Liver (tissue), 9 donors: ENCODE data around the gene NNT. TPM values are rescaled to one million over a fixed set of nuclear protein-coding genes. Genes with fewer than 3 reads are reported as not detected.

ENCODE experiments used
- DNase-seq: peaks from one replicate; pipeline ENCODE4 v3.0.0-alpha.2; 2017; ENCODE audit warnings: low spot score
- H3K27ac ChIP-seq, 2 donors: one replicate each; pipeline ENCODE4 v1.7.0; 2013; ENCODE audit warnings: inconsistent platforms in 2 of 2, low read length in 2 of 2, control low read depth in 1 of 2, low read depth in 1 of 2, mild to moderate bottlenecking in 1 of 2
- H3K27me3 ChIP-seq, 4 donors: one replicate each; pipeline versions ENCODE4 v1.6.1 to v1.7.0; 2013; ENCODE audit warnings: low read length in 3 of 4, inconsistent platforms in 1 of 4, mild to moderate bottlenecking in 1 of 4, moderate library complexity in 1 of 4; ENCODE audit not compliant: control insufficient read depth in 4 of 4, insufficient read depth in 4 of 4
- H3K36me3 ChIP-seq, 4 donors: one replicate each; pipeline versions ENCODE4 v1.6.1 to v1.7.0; 2013; ENCODE audit warnings: low read length in 3 of 4, mild to moderate bottlenecking in 3 of 4, low read depth in 1 of 4, moderate library complexity in 1 of 4; ENCODE audit not compliant: control insufficient read depth in 4 of 4, insufficient read depth in 3 of 4
- H3K4me1 ChIP-seq, 4 donors: one replicate each; pipeline versions ENCODE4 v1.6.1 to v1.7.0; 2013; ENCODE audit warnings: low read length in 3 of 4, mild to moderate bottlenecking in 3 of 4, moderate library complexity in 1 of 4; ENCODE audit not compliant: control insufficient read depth in 4 of 4, insufficient read depth in 4 of 4
- H3K4me3 ChIP-seq, 3 donors: one replicate each; pipeline versions ENCODE4 v1.6.1 to v1.7.0; 2013; ENCODE audit warnings: low read length in 3 of 3, control low read depth in 1 of 3, low read depth in 1 of 3, mild to moderate bottlenecking in 1 of 3
- H3K9ac ChIP-seq, 2 donors: one replicate each; pipeline ENCODE4 v1.7.0; 2013; ENCODE audit warnings: low read length in 2 of 2, mild to moderate bottlenecking in 2 of 2, moderate library complexity in 2 of 2, control low read depth in 1 of 2, low read depth in 1 of 2
- H3K9me3 ChIP-seq, 4 donors: one replicate each; pipeline versions ENCODE4 v1.6.1 to v1.7.0; 2013; ENCODE audit warnings: low read length in 3 of 4; ENCODE audit not compliant: control insufficient read depth in 4 of 4
- EGR1 ChIP-seq, 2 donors: IDR thresholded peaks; 2 replicates each; pipeline ENCODE4 v1.6.1; 2016 to 2018; ENCODE audit warnings: antibody characterized with exemption in 2 of 2, low read depth in 2 of 2
- FOXA1 ChIP-seq: IDR thresholded peaks from 2 replicates; pipeline ENCODE4 v1.6.1; 2016; ENCODE audit warnings: antibody characterized with exemption
- FOXA2 ChIP-seq: IDR thresholded peaks from 2 replicates; pipeline ENCODE4 v1.6.1; 2016; ENCODE audit warnings: antibody characterized with exemption
- GABPA ChIP-seq, 2 donors: IDR thresholded peaks in 1 of 2; conservative IDR thresholded peaks in 1 of 2; 2 replicates each; pipeline ENCODE4 v1.6.1; 2016; ENCODE audit warnings: antibody characterized with exemption in 2 of 2, mild to moderate bottlenecking in 1 of 2, moderate library complexity in 1 of 2
- HNF4A ChIP-seq, 2 donors: conservative IDR thresholded peaks; 2 replicates each; pipeline ENCODE4 v1.6.1; 2016; ENCODE audit warnings: antibody characterized with exemption in 2 of 2, mild to moderate bottlenecking in 2 of 2
- HNF4G ChIP-seq: IDR thresholded peaks from 2 replicates; pipeline ENCODE4 v1.6.1; 2016; ENCODE audit warnings: antibody characterized with exemption
- JUND ChIP-seq, 2 donors: IDR thresholded peaks; 2 replicates each; pipeline ENCODE4 v1.6.1; 2016; ENCODE audit warnings: antibody characterized with exemption in 2 of 2
- NR2F2 ChIP-seq: IDR thresholded peaks from 2 replicates; pipeline ENCODE4 v1.6.1; 2016; ENCODE audit warnings: antibody characterized with exemption
- RAD21 ChIP-seq, 2 donors: IDR thresholded peaks; 2 replicates each; pipeline ENCODE4 v1.6.1; 2016; ENCODE audit warnings: antibody characterized with exemption in 2 of 2, mild to moderate bottlenecking in 2 of 2
- RXRA ChIP-seq, 2 donors: IDR thresholded peaks; 2 replicates each; pipeline ENCODE4 v1.6.1; 2017 to 2018; ENCODE audit warnings: antibody characterized with exemption in 2 of 2, mild to moderate bottlenecking in 1 of 2
- SP1 ChIP-seq: IDR thresholded peaks from 2 replicates; pipeline ENCODE4 v1.6.1; 2018; ENCODE audit warnings: antibody characterized with exemption, mild to moderate bottlenecking
- TAF1 ChIP-seq: conservative IDR thresholded peaks from 2 replicates; pipeline ENCODE4 v1.6.1; 2016; ENCODE audit warnings: antibody characterized with exemption, mild to moderate bottlenecking
- YY1 ChIP-seq: IDR thresholded peaks from 2 replicates; pipeline ENCODE4 v1.6.1; 2016; ENCODE audit warnings: antibody characterized with exemption, mild to moderate bottlenecking
- WGBS: extraction: QIAGEN DNeasy Blood & Tissue Kit; methylation state at CpG from one replicate; pipeline ENCODE4 v1.1.7; 2013; 5-methylcytosine and 5-hydroxymethylcytosine counted together
- polyA plus RNA-seq, 2 donors: library from polyadenylated mRNA; stranded (reverse) in 1 of 2; unstranded in 1 of 2; fragments of 200-250 nt in 1 of 2; fragments of >200 nt in 1 of 2; fragmentation: Nextera tagmentation in 1 of 2; extraction: Ambion mirVana in 1 of 2; gene quantifications; one replicate each; pipeline versions ENCODE4 v1.2.1 to v1.2.3, GENCODE V29; 2013 to 2015
- total RNA-seq, 2 donors: library from RNA; depleted of rRNA; stranded (reverse); fragments of >200 nt; gene quantifications; one replicate each; pipeline ENCODE4 v1.2.3, GENCODE V29; 2014
- TF ChIP-seq, protein P1 (sequence below): fragments of 150-350 bp; IDR thresholded peaks from 2 replicates; pipeline ENCODE4 v1.5.1; 2017; ENCODE audit warnings: improper control_type of control experiment, low read depth, low read length; ENCODE audit not compliant: missing input control
- TF ChIP-seq, protein P2 (sequence below): IDR thresholded peaks from 2 replicates; pipeline ENCODE4 v1.6.1; 2016; ENCODE audit warnings: antibody characterized with exemption
- TF ChIP-seq, protein P3 (sequence below): IDR thresholded peaks from 2 replicates; pipeline ENCODE4 v1.6.1; 2016; ENCODE audit warnings: antibody characterized with exemption
- TF ChIP-seq, protein P4 (sequence below): IDR thresholded peaks from 2 replicates; pipeline ENCODE4 v1.6.1; 2016; ENCODE audit warnings: antibody characterized with exemption
- TF ChIP-seq, protein P5 (sequence below): IDR thresholded peaks from 2 replicates; pipeline ENCODE4 v1.6.1; 2016; ENCODE audit warnings: antibody characterized with exemption, mild to moderate bottlenecking
- donor health status: healthy.
- donor health status: healthy.
- donor health status: healthy.
- donor health status: healthy.
- donor health status: healthy.

NNT gene
- total and polyA plus RNA-seq, 4 donors, result 45.4 to 154 (median 89.2) TPM

DNA sequence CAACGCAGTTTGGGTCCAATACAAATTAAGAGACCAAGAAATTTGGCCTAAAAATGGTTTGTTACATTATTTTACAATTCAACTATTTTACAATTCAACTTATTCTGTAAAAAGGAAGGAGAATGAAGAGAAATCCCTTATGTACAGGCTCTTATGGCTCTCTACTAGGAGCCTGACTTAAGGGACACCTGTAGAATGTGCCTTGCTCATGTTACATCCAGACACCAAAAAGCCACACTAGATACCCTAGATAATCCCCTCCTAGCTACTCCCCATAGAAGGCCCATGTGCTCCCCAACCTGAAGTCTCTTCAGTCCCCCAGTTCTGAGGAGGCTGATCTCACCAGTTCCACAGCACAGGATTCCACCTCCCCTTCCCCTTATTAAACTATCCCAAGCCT is 14.1 kb upstream of the NNT start:
- 44% methylated on average over 1 of the region's 1 CpG for WGBS
- TF ChIP-seq, protein P1, sequence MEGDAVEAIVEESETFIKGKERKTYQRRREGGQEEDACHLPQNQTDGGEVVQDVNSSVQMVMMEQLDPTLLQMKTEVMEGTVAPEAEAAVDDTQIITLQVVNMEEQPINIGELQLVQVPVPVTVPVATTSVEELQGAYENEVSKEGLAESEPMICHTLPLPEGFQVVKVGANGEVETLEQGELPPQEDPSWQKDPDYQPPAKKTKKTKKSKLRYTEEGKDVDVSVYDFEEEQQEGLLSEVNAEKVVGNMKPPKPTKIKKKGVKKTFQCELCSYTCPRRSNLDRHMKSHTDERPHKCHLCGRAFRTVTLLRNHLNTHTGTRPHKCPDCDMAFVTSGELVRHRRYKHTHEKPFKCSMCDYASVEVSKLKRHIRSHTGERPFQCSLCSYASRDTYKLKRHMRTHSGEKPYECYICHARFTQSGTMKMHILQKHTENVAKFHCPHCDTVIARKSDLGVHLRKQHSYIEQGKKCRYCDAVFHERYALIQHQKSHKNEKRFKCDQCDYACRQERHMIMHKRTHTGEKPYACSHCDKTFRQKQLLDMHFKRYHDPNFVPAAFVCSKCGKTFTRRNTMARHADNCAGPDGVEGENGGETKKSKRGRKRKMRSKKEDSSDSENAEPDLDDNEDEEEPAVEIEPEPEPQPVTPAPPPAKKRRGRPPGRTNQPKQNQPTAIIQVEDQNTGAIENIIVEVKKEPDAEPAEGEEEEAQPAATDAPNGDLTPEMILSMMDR, result no peak
- TF ChIP-seq, protein P2, sequence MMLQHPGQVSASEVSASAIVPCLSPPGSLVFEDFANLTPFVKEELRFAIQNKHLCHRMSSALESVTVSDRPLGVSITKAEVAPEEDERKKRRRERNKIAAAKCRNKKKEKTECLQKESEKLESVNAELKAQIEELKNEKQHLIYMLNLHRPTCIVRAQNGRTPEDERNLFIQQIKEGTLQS, result no peak
- TF ChIP-seq YY1 (no peak), FOXA1 (no peak), GABPA (IDR thresholded peaks at IDR 0.05 in 1 of 2, conservative IDR thresholded peaks at IDR 0.05 in 1 of 2) (no peak), JUND (IDR thresholded peaks at IDR 0.05) (no peak), RAD21 (IDR thresholded peaks at IDR 0.05) (no peak), SP1 (no peak), FOXA2 (no peak), RXRA (IDR thresholded peaks at IDR 0.05) (no peak), TAF1 (no peak), NR2F2 (no peak), HNF4G (no peak), HNF4A (conservative IDR thresholded peaks at IDR 0.05) (no peak), EGR1 (IDR thresholded peaks at IDR 0.05; ENCODE audit: low read depth in 2 of 2) (no peak)
- TF ChIP-seq, protein P3, sequence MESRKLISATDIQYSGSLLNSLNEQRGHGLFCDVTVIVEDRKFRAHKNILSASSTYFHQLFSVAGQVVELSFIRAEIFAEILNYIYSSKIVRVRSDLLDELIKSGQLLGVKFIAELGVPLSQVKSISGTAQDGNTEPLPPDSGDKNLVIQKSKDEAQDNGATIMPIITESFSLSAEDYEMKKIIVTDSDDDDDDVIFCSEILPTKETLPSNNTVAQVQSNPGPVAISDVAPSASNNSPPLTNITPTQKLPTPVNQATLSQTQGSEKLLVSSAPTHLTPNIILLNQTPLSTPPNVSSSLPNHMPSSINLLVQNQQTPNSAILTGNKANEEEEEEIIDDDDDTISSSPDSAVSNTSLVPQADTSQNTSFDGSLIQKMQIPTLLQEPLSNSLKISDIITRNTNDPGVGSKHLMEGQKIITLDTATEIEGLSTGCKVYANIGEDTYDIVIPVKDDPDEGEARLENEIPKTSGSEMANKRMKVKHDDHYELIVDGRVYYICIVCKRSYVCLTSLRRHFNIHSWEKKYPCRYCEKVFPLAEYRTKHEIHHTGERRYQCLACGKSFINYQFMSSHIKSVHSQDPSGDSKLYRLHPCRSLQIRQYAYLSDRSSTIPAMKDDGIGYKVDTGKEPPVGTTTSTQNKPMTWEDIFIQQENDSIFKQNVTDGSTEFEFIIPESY, result no peak
- TF ChIP-seq, protein P4, sequence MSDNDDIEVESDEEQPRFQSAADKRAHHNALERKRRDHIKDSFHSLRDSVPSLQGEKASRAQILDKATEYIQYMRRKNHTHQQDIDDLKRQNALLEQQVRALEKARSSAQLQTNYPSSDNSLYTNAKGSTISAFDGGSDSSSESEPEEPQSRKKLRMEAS, result no peak
- TF ChIP-seq, protein P5, sequence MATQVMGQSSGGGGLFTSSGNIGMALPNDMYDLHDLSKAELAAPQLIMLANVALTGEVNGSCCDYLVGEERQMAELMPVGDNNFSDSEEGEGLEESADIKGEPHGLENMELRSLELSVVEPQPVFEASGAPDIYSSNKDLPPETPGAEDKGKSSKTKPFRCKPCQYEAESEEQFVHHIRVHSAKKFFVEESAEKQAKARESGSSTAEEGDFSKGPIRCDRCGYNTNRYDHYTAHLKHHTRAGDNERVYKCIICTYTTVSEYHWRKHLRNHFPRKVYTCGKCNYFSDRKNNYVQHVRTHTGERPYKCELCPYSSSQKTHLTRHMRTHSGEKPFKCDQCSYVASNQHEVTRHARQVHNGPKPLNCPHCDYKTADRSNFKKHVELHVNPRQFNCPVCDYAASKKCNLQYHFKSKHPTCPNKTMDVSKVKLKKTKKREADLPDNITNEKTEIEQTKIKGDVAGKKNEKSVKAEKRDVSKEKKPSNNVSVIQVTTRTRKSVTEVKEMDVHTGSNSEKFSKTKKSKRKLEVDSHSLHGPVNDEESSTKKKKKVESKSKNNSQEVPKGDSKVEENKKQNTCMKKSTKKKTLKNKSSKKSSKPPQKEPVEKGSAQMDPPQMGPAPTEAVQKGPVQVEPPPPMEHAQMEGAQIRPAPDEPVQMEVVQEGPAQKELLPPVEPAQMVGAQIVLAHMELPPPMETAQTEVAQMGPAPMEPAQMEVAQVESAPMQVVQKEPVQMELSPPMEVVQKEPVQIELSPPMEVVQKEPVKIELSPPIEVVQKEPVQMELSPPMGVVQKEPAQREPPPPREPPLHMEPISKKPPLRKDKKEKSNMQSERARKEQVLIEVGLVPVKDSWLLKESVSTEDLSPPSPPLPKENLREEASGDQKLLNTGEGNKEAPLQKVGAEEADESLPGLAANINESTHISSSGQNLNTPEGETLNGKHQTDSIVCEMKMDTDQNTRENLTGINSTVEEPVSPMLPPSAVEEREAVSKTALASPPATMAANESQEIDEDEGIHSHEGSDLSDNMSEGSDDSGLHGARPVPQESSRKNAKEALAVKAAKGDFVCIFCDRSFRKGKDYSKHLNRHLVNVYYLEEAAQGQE, result no peak

More for the DNA sequence above, 14.1 kb upstream of the NNT start:
- Histone ChIP-seq H3K4me1 (no peaks in the 10 kb centered on the region), H3K9me3 (no peaks in the 10 kb centered on the region), H3K9ac (no peak overlapping the region), H3K27ac (no peak overlapping the region), H3K4me3 (no peak overlapping the region), H3K36me3 (peaks cover 0 to 3% (median 0%) of the 10 kb centered on the region in 4 donors), H3K27me3 (no peaks in the 10 kb centered on the region)
- DNase-seq, result no peak
